AG04450 (cell line): ENCODE results near the gene MTMR12. TPM values are rescaled to one million over a fixed set of nuclear protein-coding genes. Genes with fewer than 3 reads are reported as not detected.

Experiments used
- CTCF ChIA-PET: fragments of 300-600, 350-600 bp; formaldehyde crosslinking; extraction: SDS; loops from one replicate; lab custom pipeline; 2022; ENCODE audit warnings: antibody characterized with exemption, inconsistent platforms; lab: Charles Lee
- POLR2A ChIA-PET: fragments of 350-600 bp; formaldehyde crosslinking; extraction: SDS; loops from one replicate; lab custom pipeline; 2021; ENCODE audit warnings: antibody characterized with exemption, inconsistent platforms; lab: Yijun Ruan, JAX
- DNase-seq: peaks from one replicate; pipeline ENCODE4 v3.0.0-alpha.2; 2011; ENCODE audit warnings: low read depth, low spot score
- H3K27ac ChIP-seq: one replicate; pipeline ENCODE4 v1.5.1; 2012; ENCODE audit warnings: low read depth, low read length, control low read depth
- H3K27me3 ChIP-seq: one replicate; pipeline ENCODE4 v1.6.0; 2012; ENCODE audit warnings: low read length; ENCODE audit not compliant: control insufficient read depth, insufficient read depth
- H3K4me3 ChIP-seq: 2 replicates; pipeline ENCODE4 v1.5.1; 2011; ENCODE audit warnings: mild to moderate bottlenecking, low read depth, low read length, control low read depth
- H3K9me3 ChIP-seq: 2 replicates; pipeline ENCODE4 v1.5.1; 2012; ENCODE audit warnings: low read length; ENCODE audit not compliant: control insufficient read depth, insufficient read depth
- CTCF ChIP-seq: IDR thresholded peaks from 2 replicates; pipeline ENCODE4 v1.5.1; 2011; ENCODE audit warnings: low read depth, low read length, control low read depth, inconsistent platforms
- polyA plus RNA-seq: library from polyadenylated mRNA; depleted of rRNA; stranded (reverse); fragments of >200 nt; gene quantifications from 2 replicates; pipeline ENCODE4 v1.2.3, GENCODE V29; 2011

Gene MTMR12
- polyA plus RNA-seq, 1 experiment = 20.8 TPM

GRCh38 chr5:32355686-32356085 is 42.9 kb upstream of the MTMR12 start:
- H3K9me3 ChIP-seq = no peaks in the 10 kb centered on the region
- TF ChIP-seq CTCF = no peak
- H3K27me3 ChIP-seq = no peaks in the 10 kb centered on the region
- no peak overlapping the region for H3K4me3 ChIP-seq
- POLR2A ChIA-PET = no interaction called here
- no peak for DNase-seq
- H3K27ac ChIP-seq = no peak overlapping the region
- CTCF ChIA-PET = interaction anchor here (0.9 kb wide), 1 partner anchor 258 kb away, joined by 3 read pairs; no protein-coding TSS in a partner anchor

GRCh38 chr5:32353420-32353819 is 40.7 kb upstream of the MTMR12 start:
- Histone ChIP-seq H3K9me3 (no peaks in the 10 kb centered on the region), H3K4me3 (no peak overlapping the region), H3K27me3 (no peaks in the 10 kb centered on the region), H3K27ac (no peak overlapping the region)
- CTCF ChIA-PET = no interaction called here
- TF ChIP-seq CTCF = no peak
- DNase-seq = no peak
- POLR2A ChIA-PET = interaction anchor here (0.6 kb wide), 1 partner anchor 108 kb away, joined by 3 read pairs; no protein-coding TSS in a partner anchor

- no peak overlapping the region for H3K4me3 ChIP-seq
- no peaks in the 10 kb centered on the region for H3K27me3 ChIP-seq
- ChIA-PET CTCF (no interaction called here), POLR2A (interaction anchor here (0.6 kb wide), 1 partner anchor 107 kb away, joined by 3 read pairs; no protein-coding TSS in a partner anchor)
- H3K9me3 ChIP-seq = no peaks in the 10 kb centered on the region
- H3K27ac ChIP-seq = no peak overlapping the region
- no peak for DNase-seq
- no peak for TF ChIP-seq CTCF
Measured at GRCh38 chr5:32352685-32353084, 39.9 kb upstream of the MTMR12 start.

GRCh38 chr5:32346869-32347268 is 34.1 kb upstream of the MTMR12 start:
- H3K27ac ChIP-seq = no peak overlapping the region
- peaks cover 2% of the 10 kb centered on the region for H3K9me3 ChIP-seq
- DNase-seq = no peak
- CTCF ChIA-PET = no interaction called here
- no peak for TF ChIP-seq CTCF
- POLR2A ChIA-PET = no interaction called here
- no peak overlapping the region for H3K4me3 ChIP-seq
- H3K27me3 ChIP-seq = no peaks in the 10 kb centered on the region

GRCh38 chr5:32343058-32343672 is 30.4 kb upstream of the MTMR12 start:
- CTCF ChIA-PET = interaction anchor here (0.9 to 3.3 kb wide), 2 partner anchors 13 to 111 kb away, joined by 5 to 22 read pairs; no protein-coding TSS in a partner anchor
- no peak for DNase-seq
- POLR2A ChIA-PET = no interaction called here

More at GRCh38 chr5:32343058-32343672, 30.4 kb upstream of the MTMR12 start:
- Histone ChIP-seq H3K9me3 (peaks cover 20% of the 10 kb centered on the region), H3K27ac (no peak overlapping the region), H3K4me3 (no peak overlapping the region), H3K27me3 (no peaks in the 10 kb centered on the region)
- TF ChIP-seq CTCF = no peak
